Small intestine (tissue), 7 donors: ENCODE measurements around the gene ATP9A. TPM values are rescaled to one million over a fixed set of nuclear protein-coding genes. Genes with fewer than 3 reads are reported as not detected.

Experiments
- DNase-seq, 2 donors: peaks; one replicate each; pipeline versions ENCODE4 v3.0.0 to v3.0.0-alpha.2; 2013
- FAIRE-seq: peaks from 2 replicates; lab custom pipeline; 2012; peaks lifted over from hg19 to GRCh38; lab: Jason Lieb, UNC
- H3K27ac ChIP-seq, 3 donors: one replicate each; pipeline ENCODE4 v1.5.1; 2013; ENCODE audit warnings: low read length in 2 of 3, mild to moderate bottlenecking in 2 of 3, control low read depth in 1 of 3, inconsistent platforms in 1 of 3, low read depth in 1 of 3, moderate library complexity in 1 of 3
- H3K27me3 ChIP-seq, 3 donors: one replicate each; pipeline ENCODE4 v1.6.1; 2013; ENCODE audit warnings: low read length in 3 of 3, inconsistent platforms in 1 of 3; ENCODE audit not compliant: control insufficient read depth in 3 of 3, insufficient read depth in 3 of 3
- H3K36me3 ChIP-seq, 3 donors: one replicate each; pipeline ENCODE4 v1.6.1; 2013; ENCODE audit warnings: low read length in 3 of 3, inconsistent platforms in 1 of 3, low read depth in 1 of 3, mild to moderate bottlenecking in 1 of 3, moderate library complexity in 1 of 3; ENCODE audit not compliant: control insufficient read depth in 3 of 3, insufficient read depth in 2 of 3
- H3K4me1 ChIP-seq, 3 donors: one replicate each; pipeline ENCODE4 v1.6.1; 2013; ENCODE audit warnings: low read length in 2 of 3, inconsistent platforms in 1 of 3, low read depth in 1 of 3, mild to moderate bottlenecking in 1 of 3, moderate library complexity in 1 of 3; ENCODE audit not compliant: control insufficient read depth in 3 of 3, insufficient read depth in 2 of 3
- H3K4me3 ChIP-seq, 3 donors: one replicate each; pipeline ENCODE4 v1.5.1; 2013; ENCODE audit warnings: low read length in 3 of 3, control low read depth in 1 of 3, inconsistent platforms in 1 of 3, low read depth in 1 of 3, mild to moderate bottlenecking in 1 of 3, moderate library complexity in 1 of 3
- H3K9me3 ChIP-seq, 2 donors: one replicate each; pipeline ENCODE4 v1.6.1; 2013; ENCODE audit warnings: low read depth in 1 of 2, low read length in 1 of 2; ENCODE audit not compliant: control insufficient read depth in 2 of 2, insufficient read depth in 1 of 2
- WGBS, 3 donors: extraction: QIAGEN DNeasy Blood & Tissue Kit; methylation state at CpG; one replicate each; pipeline ENCODE4 v1.1.7; 2013; 5-methylcytosine and 5-hydroxymethylcytosine counted together
- polyA plus RNA-seq, 4 donors: library from polyadenylated mRNA; stranded (reverse) in 3 of 4; unstranded in 1 of 4; fragments of 200-250 nt in 3 of 4; fragments of 120-200 nt in 1 of 4; gene quantifications; one replicate each; pipeline versions ENCODE4 v1.2.1 to v1.2.3, GENCODE V29; 2013
- donor health status: healthy with polysubstance abuse.
- donor health status: control.
- donor health status: control.
- donor health status: Bipolar disorder and iron deficiency.
- donor health status: healthy.

ATP9A gene
- polyA plus RNA-seq, 4 donors = 4.1 to 49.0 (median 10.4) TPM

DNA sequence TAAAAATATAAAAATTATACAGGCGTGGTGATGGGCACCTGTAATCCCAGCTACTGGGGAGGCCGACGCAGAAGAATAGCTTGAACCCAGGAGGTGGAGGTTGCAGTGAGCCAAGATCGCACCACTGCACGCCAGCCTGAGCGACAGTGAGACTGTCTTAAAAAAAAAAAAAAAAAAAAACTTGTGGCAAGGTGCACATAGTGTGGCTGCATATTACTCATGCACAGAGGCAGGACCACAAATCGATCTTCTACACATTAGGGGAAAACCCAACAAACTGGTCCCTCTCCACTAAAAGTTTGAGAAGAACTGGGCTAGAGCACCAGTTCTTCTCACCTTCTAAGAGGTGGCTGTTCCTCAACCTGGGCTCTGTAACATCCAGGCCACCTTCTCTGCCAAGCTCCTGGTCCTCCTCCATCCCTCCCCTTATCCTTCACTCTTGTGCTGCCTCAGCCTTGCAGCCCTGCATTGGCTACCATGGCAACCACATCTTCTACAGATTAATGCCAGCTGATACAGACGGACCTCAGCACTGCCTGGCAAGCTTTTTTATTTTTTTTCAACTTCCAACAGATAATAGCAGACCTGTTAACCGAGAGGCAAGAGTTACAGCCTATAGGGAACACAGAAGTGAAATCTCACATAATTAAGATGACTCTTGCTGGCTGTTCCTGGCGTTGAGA, 88.0 kb downstream of the ATP9A start:
- FAIRE-seq (no peak), DNase-seq (no peak)
- no peak overlapping the region for H3K4me3 ChIP-seq
- H3K27me3 ChIP-seq = no peaks in the 10 kb centered on the region
- H3K27ac ChIP-seq = no peak overlapping the region
- 80 to 85% (median 81%) methylated on average over 10 of the region's 10 CpGs for WGBS, 3 donors
- H3K9me3 ChIP-seq = no peaks in the 10 kb centered on the region
- peaks cover 0 to 41% (median 0%) of the 10 kb centered on the region in 3 donors for H3K36me3 ChIP-seq
- H3K4me1 ChIP-seq = no peaks in the 10 kb centered on the region

GRCh38 chr20:51679254-51679921, 88.8 kb downstream of the ATP9A start:
- no peaks in the 10 kb centered on the region for H3K4me1 ChIP-seq
- WGBS, 3 donors = 88 to 90% (median 89%) methylated on average over 13 of the region's 13 CpGs
- H3K27ac ChIP-seq = no peak overlapping the region
- FAIRE-seq (no peak), DNase-seq (no peak)
- H3K9me3 ChIP-seq = no peaks in the 10 kb centered on the region
- H3K27me3 ChIP-seq = no peaks in the 10 kb centered on the region
- no peak overlapping the region for H3K4me3 ChIP-seq
- H3K36me3 ChIP-seq = peaks cover 0 to 45% (median 0%) of the 10 kb centered on the region in 3 donors

DNA sequence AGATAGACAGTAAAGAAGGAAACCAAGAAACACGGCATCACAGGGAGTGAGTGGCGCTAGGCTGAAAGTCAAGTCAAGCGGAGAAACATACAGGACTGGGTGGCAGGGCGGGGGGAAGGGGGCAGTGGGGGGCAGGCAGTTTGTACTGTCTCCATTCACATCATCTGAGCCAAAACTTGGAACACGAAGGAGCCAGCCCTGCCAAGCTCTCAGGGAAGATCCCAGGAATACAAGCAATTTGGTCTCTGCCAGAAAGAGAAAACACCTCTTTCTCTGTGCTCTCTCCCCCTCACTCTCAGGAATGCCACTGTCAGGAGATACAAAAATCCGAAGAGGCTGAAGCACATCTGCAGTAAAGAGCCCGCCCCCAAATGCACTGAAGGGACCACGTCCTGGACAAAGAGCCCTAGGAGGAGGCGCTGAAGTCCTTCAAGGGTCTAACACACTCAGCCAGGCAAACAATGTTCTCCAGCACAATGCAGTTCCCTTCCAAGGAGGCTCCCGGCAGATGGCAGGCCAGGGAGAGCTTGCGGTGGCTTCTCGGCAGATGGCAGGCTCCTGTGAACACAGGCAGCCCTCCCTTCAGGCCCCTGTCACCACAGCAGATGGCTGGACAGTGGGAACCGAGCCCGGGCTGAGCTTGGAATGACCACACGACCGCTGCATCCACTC, 90.0 kb downstream of the ATP9A start:
- no peak for FAIRE-seq
- 67 to 91% (median 85%) methylated on average over 16 of the region's 16 CpGs for WGBS, 3 donors
- no peak overlapping the region for H3K27ac ChIP-seq

GRCh38 chr20:51668947-51669346, 99.2 kb downstream of the ATP9A start:
- no peaks in the 10 kb centered on the region for H3K27me3 ChIP-seq
- no peak overlapping the region for H3K27ac ChIP-seq
- peaks cover 0 to 66% (median 2%) of the 10 kb centered on the region in 3 donors for H3K36me3 ChIP-seq
- DNase-seq = no peak
- FAIRE-seq = no peak
- no peaks in the 10 kb centered on the region for H3K4me1 ChIP-seq
- H3K4me3 ChIP-seq = no peak overlapping the region
- H3K9me3 ChIP-seq = no peaks in the 10 kb centered on the region
- 83 to 85% (median 84%) methylated on average over 7 of the region's 7 CpGs for WGBS, 3 donors

More for the DNA sequence above, 90.0 kb downstream of the ATP9A start:
- Histone ChIP-seq H3K27me3 (no peaks in the 10 kb centered on the region), H3K9me3 (no peaks in the 10 kb centered on the region), H3K4me1 (no peaks in the 10 kb centered on the region), H3K36me3 (peaks cover 0 to 53% (median 0%) of the 10 kb centered on the region in 3 donors), H3K4me3 (no peak overlapping the region)
- peak in 1 of 2 donors; percentile 33 for DNase-seq

GRCh38 chr20:51668515-51668914, 99.7 kb downstream of the ATP9A start:
- H3K27ac ChIP-seq = no peak overlapping the region
- FAIRE-seq = no peak
- 85 to 88% (median 86%) methylated on average over 6 of the region's 6 CpGs for WGBS, 3 donors

GRCh38 chr20:51667491-51667890, 100.7 kb downstream of the ATP9A start:
- Histone ChIP-seq H3K36me3 (peaks cover 0 to 60% (median 2%) of the 10 kb centered on the region in 3 donors), H3K9me3 (no peaks in the 10 kb centered on the region), H3K4me3 (no peak overlapping the region), H3K27ac (no peak overlapping the region), H3K4me1 (no peaks in the 10 kb centered on the region), H3K27me3 (no peaks in the 10 kb centered on the region)
- no peak for DNase-seq
- FAIRE-seq = no peak
- WGBS, 3 donors = 90 to 98% (median 93%) methylated on average over 8 of the region's 8 CpGs

More at GRCh38 chr20:51668515-51668914, 99.7 kb downstream of the ATP9A start:
- DNase-seq = no peak
- no peaks in the 10 kb centered on the region for H3K4me1 ChIP-seq
- H3K27me3 ChIP-seq = no peaks in the 10 kb centered on the region
- H3K4me3 ChIP-seq = no peak overlapping the region
- no peaks in the 10 kb centered on the region for H3K9me3 ChIP-seq
- H3K36me3 ChIP-seq = peaks cover 0 to 64% (median 2%) of the 10 kb centered on the region in 3 donors

DNA sequence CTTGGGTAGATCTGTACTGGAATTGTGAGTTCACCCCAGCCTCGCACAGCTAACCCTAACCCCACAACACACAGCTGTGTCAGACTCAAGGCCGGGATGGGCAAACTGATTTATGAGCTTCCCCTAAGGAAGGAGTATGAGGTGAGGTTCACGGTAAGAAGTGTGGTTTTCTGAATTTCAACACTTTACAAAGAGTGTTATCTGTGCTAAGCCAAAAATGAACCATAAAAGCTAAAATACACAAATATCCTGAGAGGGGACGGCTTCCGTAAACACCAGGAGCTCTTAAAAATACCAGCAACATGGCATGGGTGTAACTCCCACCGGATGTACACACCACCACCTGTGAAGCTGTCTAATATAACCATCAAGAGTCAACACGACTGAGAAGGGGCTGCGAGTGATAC, 101.2 kb downstream of the ATP9A start:
- H3K27ac ChIP-seq = no peak overlapping the region
- no peak for DNase-seq
- H3K4me3 ChIP-seq = no peak overlapping the region
- no peaks in the 10 kb centered on the region for H3K27me3 ChIP-seq
- no peaks in the 10 kb centered on the region for H3K9me3 ChIP-seq
- 64 to 82% (median 77%) methylated on average over 8 of the region's 8 CpGs for WGBS, 3 donors
- H3K4me1 ChIP-seq = no peaks in the 10 kb centered on the region
- peaks cover 0 to 63% (median 2%) of the 10 kb centered on the region in 3 donors for H3K36me3 ChIP-seq
- no peak for FAIRE-seq

DNA sequence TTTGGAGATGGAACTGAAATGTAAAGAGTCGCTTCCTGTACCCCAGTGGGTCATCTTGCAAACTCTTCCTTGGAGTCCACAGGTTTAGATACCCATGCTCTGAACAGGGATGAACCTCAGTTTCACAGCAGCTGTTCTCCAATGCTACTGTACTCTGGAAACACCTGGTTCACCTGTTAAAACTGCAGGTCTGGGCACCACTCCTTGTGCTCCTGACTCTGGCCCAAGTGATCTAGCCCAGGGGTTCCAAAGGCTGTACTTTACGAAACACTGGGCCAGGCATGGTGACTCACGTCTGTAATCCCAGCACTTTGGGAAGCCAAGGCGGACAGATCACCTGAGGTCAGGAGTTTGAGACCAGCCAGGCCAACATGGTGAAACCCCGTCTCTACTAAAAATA, 102.1 kb downstream of the ATP9A start:
- 89 to 92% (median 89%) methylated on average over 5 of the region's 5 CpGs for WGBS, 3 donors

More for the DNA sequence above, 102.1 kb downstream of the ATP9A start:
- H3K36me3 ChIP-seq = peaks cover 0 to 60% (median 2%) of the 10 kb centered on the region in 3 donors
- no peak overlapping the region for H3K27ac ChIP-seq
- no peaks in the 10 kb centered on the region for H3K9me3 ChIP-seq
- no peaks in the 10 kb centered on the region for H3K27me3 ChIP-seq
- FAIRE-seq (no peak), DNase-seq (no peak)
- no peaks in the 10 kb centered on the region for H3K4me1 ChIP-seq
- no peak overlapping the region for H3K4me3 ChIP-seq
